Right lobe of liver (tissue), 4 donors: Measurements from ENCODE around the gene FBRSL1.

Source experiments
- POLR2A ChIP-seq: fragments of 450-650 bp; IDR thresholded peaks from one replicate; pipeline ENCODE4 v1.6.1; 2017; ENCODE audit warnings: antibody characterized with exemption, mild to moderate bottlenecking
- TF ChIP-seq, protein P1 (sequence below), 4 donors: fragments of 200-600 bp in 3 of 4; fragments of 450-650 bp in 1 of 4; IDR thresholded peaks; one replicate each; pipeline versions ENCODE4 v1.5.1 to v1.8.0; 2016 to 2022; ENCODE audit warnings: antibody characterized with exemption in 4 of 4, mild to moderate bottlenecking in 2 of 4
- donor health status: DM: no; HTN: no; CAD: no.
- donor health status: DM: no; HTN: no; CAD: no.
- donor health status: DM: no; HTN: yes; CAD: no.

DNA sequence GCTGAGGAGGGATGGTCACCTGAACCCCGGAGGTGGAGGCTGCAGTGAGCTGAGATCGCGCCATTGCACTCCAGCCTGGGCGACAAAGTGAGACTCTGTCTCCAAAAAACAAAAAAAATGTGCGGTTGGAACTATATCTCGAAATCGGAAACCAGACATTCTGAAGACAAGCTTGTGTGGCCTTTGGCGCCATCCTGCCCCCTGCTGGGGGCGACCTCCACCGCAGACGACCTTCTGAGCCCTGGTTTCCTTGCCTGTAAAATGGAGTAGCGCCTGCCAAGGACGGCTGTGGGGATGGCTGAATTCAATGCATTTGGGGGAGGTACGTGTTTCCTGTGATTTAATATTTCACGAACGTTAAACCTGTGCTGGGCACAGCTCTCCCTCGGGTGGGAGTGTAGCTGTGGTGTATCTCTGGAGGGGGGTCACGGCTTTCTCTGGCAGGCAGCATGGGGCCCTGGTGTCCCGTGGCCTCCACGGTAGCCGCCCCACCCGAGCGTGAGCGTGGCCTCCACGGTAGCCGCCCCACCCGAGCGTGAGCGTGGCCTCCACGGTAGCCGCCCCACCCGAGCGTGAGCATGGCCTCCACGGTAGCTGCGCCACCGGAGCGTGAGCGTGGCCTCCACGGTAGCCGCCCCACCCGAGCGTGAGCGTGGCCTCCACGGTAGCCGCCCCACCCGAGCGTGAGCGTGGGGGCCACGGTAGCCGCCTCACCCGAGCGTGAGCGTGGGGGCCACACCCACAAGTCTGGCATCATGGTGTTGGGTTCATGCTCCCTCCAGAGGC is 65.1 kb downstream of the FBRSL1 start:
- TF ChIP-seq, protein P1, sequence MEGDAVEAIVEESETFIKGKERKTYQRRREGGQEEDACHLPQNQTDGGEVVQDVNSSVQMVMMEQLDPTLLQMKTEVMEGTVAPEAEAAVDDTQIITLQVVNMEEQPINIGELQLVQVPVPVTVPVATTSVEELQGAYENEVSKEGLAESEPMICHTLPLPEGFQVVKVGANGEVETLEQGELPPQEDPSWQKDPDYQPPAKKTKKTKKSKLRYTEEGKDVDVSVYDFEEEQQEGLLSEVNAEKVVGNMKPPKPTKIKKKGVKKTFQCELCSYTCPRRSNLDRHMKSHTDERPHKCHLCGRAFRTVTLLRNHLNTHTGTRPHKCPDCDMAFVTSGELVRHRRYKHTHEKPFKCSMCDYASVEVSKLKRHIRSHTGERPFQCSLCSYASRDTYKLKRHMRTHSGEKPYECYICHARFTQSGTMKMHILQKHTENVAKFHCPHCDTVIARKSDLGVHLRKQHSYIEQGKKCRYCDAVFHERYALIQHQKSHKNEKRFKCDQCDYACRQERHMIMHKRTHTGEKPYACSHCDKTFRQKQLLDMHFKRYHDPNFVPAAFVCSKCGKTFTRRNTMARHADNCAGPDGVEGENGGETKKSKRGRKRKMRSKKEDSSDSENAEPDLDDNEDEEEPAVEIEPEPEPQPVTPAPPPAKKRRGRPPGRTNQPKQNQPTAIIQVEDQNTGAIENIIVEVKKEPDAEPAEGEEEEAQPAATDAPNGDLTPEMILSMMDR (IDR thresholded peaks at IDR 0.05): peak in 3 of 4 donors; percentile 25 to 31 (median 29)
- no peak for TF ChIP-seq POLR2A
